ENCODE data around the gene MRPS22. TPM values are rescaled to one million over a fixed set of nuclear protein-coding genes. Genes with fewer than 3 reads are reported as not detected.

Gene MRPS22
- 10 to 100 TPM; 38.7 to 72.3 (median 45.9) TPM for total RNA-seq

DNA sequence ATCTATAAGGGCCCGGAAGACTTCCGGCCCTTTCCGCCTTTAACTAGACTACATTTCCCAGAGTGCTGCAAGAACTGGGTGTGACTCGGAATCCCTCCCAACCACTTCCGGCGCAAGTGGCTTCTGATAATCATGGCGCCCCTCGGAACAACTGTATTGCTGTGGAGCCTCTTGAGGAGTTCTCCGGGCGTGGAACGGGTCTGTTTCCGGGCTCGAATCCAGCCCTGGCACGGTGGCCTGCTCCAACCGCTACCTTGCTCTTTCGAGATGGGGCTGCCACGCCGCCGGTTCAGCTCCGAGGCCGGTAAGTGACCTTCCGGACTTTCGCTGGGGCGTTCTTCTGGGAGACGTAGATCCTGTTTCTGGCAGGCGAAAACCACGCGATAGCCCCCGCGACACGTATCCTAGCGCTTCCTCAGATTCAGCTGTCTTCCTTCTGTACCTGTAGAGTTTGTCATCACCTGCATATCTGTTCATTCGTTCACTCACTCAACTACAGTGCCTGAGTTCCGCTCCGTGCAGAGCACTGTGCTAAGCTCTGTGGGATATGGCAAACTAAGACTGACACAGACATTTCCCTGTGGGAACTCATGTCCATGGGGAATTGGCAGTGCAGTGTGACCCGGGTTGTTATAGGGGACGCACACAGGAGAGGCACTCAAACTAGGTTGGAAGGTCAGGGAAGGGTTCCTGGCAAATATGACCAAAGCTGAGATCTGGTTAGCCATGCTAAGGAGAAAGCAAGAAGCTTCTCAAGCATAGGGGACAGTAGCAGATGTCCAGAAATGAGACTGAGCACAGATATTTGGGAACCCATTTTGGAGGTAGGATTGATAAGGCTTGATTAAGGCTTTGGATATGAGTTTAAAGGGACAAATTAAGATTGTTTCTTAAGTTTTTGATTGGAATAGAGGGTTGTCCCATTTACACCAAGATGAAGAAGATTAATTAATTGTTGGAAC, at the start of gene MRPS22:
Gene MRPS22, plus strand, starts transcription at position 126 of the 962 bp plus-strand sequence. Its CDS starts 7 bp downstream, at position 133.
- peak within 1 kb of the TSS; percentile 72 to 96 (median 86) for H3K4me3 ChIP-seq
- H3K9me3 ChIP-seq, result no peaks in the 10 kb centered on the region
- TF ChIP-seq POLR2A (IDR thresholded peaks at IDR 0.05), result peak; percentile 11 to 42
- TF ChIP-seq, protein P1, sequence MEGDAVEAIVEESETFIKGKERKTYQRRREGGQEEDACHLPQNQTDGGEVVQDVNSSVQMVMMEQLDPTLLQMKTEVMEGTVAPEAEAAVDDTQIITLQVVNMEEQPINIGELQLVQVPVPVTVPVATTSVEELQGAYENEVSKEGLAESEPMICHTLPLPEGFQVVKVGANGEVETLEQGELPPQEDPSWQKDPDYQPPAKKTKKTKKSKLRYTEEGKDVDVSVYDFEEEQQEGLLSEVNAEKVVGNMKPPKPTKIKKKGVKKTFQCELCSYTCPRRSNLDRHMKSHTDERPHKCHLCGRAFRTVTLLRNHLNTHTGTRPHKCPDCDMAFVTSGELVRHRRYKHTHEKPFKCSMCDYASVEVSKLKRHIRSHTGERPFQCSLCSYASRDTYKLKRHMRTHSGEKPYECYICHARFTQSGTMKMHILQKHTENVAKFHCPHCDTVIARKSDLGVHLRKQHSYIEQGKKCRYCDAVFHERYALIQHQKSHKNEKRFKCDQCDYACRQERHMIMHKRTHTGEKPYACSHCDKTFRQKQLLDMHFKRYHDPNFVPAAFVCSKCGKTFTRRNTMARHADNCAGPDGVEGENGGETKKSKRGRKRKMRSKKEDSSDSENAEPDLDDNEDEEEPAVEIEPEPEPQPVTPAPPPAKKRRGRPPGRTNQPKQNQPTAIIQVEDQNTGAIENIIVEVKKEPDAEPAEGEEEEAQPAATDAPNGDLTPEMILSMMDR (IDR thresholded peaks at IDR 0.05), result no peak
- H3K36me3 ChIP-seq, result peaks cover 0 to 33% (median 0%) of the 10 kb centered on the region in 3 donors
- peak; percentile 81 to 93 (median 84) for DNase-seq
- no peaks in the 10 kb centered on the region for H3K27me3 ChIP-seq
- H3K4me1 ChIP-seq, result peaks cover 0 to 21% (median 2%) of the 10 kb centered on the region in 4 donors
- peak within 1 kb of the TSS; percentile 80 to 94 (median 84) for H3K27ac ChIP-seq

DNA sequence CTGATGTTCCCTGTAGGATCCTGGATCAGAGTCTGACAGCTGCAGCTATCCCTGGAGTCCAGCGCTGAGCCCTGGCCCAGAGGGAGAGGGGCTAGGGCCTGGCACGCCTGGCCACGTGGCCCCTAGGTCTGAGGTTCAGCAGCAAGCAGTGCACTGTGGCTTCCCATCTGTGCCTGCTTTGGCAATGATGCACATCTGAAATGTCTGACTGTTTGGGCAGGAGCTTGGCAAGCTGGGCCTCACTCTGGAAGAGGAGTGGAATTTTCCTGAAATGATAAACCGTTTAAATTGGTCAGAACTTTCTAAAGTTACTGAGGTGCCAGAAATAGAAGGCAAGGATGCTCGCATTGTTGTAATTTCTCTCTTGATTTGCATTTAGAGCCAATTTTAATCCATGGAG, 48.8 kb upstream of the MRPS22 start:
- no peak for DNase-seq
- no peak overlapping the region for H3K27ac ChIP-seq
- no peak overlapping the region for H3K4me3 ChIP-seq
- TF ChIP-seq, protein P1 (IDR thresholded peaks at IDR 0.05), result no peak
- TF ChIP-seq POLR2A (IDR thresholded peaks at IDR 0.05), result no peak
- no peaks in the 10 kb centered on the region for H3K9me3 ChIP-seq
- H3K27me3 ChIP-seq, result no peaks in the 10 kb centered on the region
- no peaks in the 10 kb centered on the region for H3K36me3 ChIP-seq
- no peaks in the 10 kb centered on the region for H3K4me1 ChIP-seq

DNA sequence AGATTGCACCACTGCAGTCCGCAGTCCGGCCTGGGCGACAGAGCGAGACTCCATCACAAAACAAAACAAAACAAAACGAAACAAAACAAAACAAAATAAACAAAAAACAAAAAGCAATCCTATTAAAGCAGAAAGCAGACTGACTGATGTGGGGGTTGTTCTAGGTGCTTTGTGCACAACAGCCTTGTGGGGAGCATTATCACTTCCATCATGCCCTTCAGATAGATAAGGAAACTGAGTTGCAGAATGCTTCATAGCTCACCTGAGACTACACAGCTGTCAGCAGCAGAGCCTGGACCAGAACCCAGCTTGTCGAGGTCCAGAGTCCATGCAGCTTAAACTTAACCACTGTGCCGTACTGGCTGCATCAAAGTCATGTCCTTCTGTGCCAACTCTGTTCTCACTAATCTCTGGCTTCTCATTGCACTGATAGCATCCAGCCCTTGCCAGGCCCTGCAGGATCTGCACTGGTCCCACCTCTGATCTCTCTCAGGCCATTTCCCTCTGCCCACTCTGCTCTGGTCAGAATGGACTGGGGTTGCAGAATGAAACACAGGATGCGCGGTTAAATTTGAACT, 47.6 kb upstream of the MRPS22 start:
- Histone ChIP-seq H3K27me3 (no peaks in the 10 kb centered on the region), H3K4me3 (no peak overlapping the region), H3K27ac (no peak overlapping the region), H3K36me3 (no peaks in the 10 kb centered on the region), H3K4me1 (no peaks in the 10 kb centered on the region), H3K9me3 (no peaks in the 10 kb centered on the region)
- TF ChIP-seq, protein P1 (IDR thresholded peaks at IDR 0.05), result no peak
- no peak for TF ChIP-seq POLR2A (IDR thresholded peaks at IDR 0.05)
- no peak for DNase-seq

DNA sequence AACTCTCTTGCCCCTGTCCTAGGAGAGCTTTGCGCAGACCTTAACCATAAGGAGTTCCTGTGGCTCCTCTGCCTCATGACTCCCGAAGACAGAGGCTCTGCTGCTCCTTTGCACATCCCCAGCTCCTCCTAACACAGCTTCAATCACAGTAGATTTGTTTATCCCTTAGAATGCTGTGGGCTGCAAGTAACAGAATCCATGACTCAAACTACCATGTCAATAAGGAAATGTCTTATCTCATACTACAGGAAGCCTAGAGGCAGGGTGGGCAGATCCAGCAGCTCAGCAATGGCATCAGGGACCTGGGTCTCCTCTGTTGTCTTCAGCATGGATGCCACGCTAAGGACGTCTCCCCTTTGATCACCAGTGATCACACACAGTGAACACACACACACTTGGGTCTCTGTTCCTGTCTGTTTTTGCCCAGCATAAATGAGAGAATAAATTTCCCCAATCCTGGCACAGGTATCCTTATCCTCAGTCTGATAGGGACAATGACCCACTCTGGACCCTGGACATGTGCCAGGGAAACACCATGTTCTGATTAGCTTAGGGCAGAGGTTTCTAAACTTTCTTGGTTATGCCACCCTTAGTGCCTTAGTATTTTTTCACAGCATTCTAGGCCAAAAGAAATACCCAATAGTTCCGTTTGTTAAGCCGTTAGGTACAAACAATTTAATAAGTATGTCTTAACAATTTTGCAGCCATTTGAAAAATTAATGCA, 46.1 kb upstream of the MRPS22 start:
- Histone ChIP-seq H3K4me1 (no peaks in the 10 kb centered on the region), H3K27ac (no peak overlapping the region)

More for the DNA sequence above, 46.1 kb upstream of the MRPS22 start:
- H3K4me3 ChIP-seq, result no peak overlapping the region
- H3K9me3 ChIP-seq, result no peaks in the 10 kb centered on the region
- TF ChIP-seq, protein P1 (IDR thresholded peaks at IDR 0.05), result no peak
- no peak for TF ChIP-seq POLR2A (IDR thresholded peaks at IDR 0.05)
- no peak for DNase-seq
- no peaks in the 10 kb centered on the region for H3K36me3 ChIP-seq
- no peaks in the 10 kb centered on the region for H3K27me3 ChIP-seq

Measured in Peyer's patch (tissue), 4 donors.